ENCODE measurements around the gene ZNF3.

Gene ZNF3

DNA sequence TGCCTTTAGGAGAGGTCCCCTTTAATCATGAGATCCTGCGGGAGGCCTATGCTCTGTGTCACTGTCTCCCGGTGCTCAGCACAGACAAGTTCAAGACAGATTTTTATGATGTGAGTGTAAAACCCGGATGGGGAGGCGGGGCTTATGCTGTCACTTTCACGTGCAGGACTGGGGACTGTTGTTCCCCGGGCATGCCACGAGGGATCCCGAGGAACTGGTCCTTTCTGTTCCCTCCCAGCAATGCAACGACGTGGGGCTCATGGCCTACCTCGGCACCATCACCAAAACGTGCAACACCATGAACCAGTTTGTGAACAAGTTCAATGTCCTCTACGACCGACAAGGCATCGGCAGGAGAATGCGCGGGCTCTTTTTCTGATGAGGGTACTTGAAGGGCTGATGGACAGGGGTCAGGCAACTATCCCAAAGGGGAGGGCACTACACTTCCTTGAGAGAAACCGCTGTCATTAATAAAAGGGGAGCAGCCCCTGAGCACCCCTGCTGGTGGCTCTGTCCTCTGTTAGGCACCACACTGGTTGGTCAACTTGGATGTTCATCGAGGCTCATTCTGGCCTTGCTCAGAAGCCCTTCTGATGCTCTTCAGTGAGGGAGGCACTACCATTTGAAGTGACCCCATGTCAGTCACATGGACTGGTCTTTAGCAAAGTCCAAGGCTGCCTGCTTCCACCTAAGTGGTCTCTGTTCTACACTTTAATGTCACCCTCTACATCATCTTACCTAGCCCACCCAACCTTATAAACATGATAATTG is 10.1 kb upstream of the ZNF3 start:
- TF ChIP-seq L3MBTL2 (conservative IDR thresholded peaks at IDR 0.05) (0 out of 2 replicates have a peak, but pooled peaks have one; percentile 15), SUZ12 (IDR thresholded peaks at IDR 0.05) (no peak)
- POLR2A ChIA-PET, result interaction anchor here (1.0 to 3.9 kb wide), 5 partner anchors 10 to 172 kb away, joined by 3 to 100 read pairs (median 4); partner anchors contain the start of genes AP4M1 and MCM7
- DNase-seq (ENCODE audit: extremely low spot score), result no peak
- CTCF ChIA-PET, result no interaction called here

DNA sequence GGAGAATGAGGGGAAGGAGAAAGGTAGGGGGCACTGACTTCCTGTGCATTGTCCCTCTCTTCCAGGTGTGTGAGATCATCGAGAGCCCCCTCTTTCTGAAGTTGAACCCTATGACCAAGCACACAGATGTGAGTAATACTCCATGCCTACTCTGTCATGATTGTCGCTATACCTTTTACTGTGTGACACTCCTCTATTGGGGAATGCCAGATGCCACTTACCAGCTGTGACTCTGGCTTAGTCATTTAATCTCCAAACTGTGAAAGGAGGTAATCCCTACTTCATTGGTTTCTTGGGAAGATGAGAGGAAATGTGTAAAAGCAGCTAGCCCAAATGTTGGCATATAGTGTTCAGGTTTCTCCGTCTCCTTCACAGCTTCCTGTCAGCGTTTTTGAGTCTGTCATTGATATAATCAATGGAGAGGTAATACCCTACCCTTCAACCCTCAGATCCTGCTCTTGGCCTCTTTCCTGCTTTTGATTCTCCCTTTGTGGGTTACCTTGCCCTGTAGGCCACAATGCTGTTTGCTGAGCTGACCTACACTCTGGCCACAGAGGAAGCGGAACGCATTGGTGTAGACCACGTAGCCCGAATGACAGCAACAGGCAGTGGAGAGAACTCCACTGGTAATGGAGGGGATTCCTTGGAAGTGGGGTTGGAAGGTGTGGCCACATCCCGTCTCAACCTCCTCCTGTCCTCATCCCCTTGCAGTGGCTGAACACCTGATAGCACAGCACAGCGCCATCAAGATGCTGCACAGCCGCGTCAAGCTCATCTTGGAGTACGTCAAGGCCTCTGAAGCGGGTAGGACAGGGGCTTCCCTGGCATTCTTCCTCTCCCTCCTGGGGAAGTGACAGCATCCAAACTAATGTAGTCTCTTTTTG is 9.2 kb upstream of the ZNF3 start:
- no peak for DNase-seq (ENCODE audit: extremely low spot score)
- TF ChIP-seq, protein P1, sequence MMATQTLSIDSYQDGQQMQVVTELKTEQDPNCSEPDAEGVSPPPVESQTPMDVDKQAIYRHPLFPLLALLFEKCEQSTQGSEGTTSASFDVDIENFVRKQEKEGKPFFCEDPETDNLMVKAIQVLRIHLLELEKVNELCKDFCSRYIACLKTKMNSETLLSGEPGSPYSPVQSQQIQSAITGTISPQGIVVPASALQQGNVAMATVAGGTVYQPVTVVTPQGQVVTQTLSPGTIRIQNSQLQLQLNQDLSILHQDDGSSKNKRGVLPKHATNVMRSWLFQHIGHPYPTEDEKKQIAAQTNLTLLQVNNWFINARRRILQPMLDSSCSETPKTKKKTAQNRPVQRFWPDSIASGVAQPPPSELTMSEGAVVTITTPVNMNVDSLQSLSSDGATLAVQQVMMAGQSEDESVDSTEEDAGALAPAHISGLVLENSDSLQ (IDR thresholded peaks at IDR 0.05), result no peak
- TF ChIP-seq NFRKB (IDR thresholded peaks at IDR 0.05), result no peak
- TF ChIP-seq SUZ12 (IDR thresholded peaks at IDR 0.05), result no peak
- POLR2A ChIA-PET, result interaction anchor here (1.0 to 3.9 kb wide), 6 partner anchors 11 to 173 kb away, joined by 3 to 100 read pairs (median 4); partner anchors contain the start of genes AP4M1 and MCM7
- CTCF ChIA-PET, result no interaction called here

DNA sequence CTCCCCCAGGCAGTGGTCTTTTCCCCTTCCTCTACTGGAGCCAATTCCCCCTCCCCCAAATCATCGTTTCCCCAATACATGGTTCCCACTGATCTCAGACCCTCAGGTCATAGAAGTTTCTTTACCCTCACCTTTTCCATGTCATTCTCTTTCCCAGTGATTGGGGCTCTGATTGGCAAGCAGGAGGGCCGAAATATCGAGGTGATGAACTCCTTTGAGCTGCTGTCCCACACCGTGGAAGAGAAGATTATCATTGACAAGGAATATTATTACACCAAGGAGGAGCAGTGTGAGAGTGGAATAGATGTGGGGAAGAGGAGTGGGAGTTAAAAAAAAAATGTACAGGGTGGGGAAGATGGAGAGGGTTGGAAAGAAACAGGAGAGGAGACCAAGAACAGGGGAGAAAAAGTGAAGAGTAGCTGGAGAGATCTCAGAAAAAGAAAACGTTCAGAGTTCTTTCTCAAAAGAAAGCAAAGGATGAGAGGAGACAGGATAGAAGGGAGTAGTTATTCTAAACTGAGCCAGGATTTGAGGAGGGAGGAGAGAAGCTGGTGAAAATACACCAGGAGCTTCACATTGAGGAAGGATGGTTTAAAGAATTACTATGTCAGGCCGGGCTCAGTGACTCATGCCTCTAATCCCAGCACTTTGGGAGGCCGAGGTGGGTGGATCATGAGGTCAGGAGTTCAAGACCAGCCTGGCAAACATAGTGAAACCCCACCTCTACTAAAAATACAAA is 8.1 kb upstream of the ZNF3 start:
- TF ChIP-seq HDGF (IDR thresholded peaks at IDR 0.05; ENCODE audit: borderline replicate concordance) (no peak), FOXA1 (IDR thresholded peaks at IDR 0.05) (no peak), SUZ12 (IDR thresholded peaks at IDR 0.05) (no peak)
- TF ChIP-seq, protein P1 (IDR thresholded peaks at IDR 0.05), result no peak
- POLR2A ChIA-PET, result interaction anchor here (0.6 to 3.9 kb wide), 6 partner anchors 12 to 338 kb away, joined by 3 to 100 read pairs (median 4); partner anchors contain the start of genes AP4M1, MBLAC1 and MCM7
- CTCF ChIA-PET, result interaction anchor here (0.6 kb wide), 1 partner anchor 12 kb away, joined by 3 read pairs; no protein-coding TSS in a partner anchor
- DNase-seq (ENCODE audit: extremely low spot score), result no peak

DNA sequence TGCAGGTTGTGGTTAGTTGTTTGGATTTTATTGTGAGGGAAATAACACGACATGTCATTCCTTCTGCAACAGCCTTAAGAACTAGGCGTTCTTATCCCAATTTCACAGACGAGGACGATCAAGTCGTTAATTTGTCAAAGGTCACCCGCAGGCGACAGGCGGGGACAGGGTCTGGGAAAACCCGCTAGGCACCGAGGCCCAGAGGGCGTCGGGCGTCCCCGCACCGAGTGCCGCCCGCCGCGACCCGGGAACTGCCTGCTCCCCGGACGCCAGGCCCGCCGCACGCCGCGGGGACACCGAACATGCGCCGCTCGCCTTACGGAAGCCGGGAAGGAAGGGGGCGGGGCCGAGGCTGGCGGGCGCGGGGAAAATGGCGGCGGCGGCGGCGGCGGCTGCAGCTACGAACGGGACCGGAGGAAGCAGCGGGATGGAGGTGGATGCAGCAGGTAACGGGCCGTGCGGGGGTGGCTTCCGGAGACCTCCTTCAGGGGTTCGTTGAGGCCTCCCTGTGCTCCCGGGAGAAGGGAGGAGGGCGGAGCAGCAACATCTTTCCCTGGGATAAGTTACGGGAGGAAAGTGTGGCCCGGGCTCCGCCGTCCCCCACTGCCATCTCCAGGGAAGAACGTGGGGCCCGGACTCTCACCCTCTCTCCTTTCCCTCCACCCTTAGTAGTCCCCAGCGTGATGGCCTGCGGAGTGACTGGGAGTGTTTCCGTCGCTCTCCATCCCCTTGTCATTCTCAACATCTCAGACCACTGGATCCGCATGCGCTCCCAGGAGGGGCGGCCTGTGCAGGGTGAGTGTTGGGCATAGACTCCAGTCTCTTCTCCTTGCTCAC is 7.3 kb upstream of the ZNF3 start, which contains the start of gene COPS6:
TSS of gene COPS6 (plus strand) at position 349 of the 837 bp plus-strand sequence. CDS start at position 371, 22 bp downstream.
- CTCF ChIA-PET, result no interaction called here
- DNase-seq (ENCODE audit: extremely low spot score), result peak; percentile 67
- TF ChIP-seq L3MBTL2 (conservative IDR thresholded peaks at IDR 0.05), result peak; percentile 85
- TF ChIP-seq TARDBP (IDR thresholded peaks at IDR 0.05), result no peak
- POLR2A ChIA-PET, result interaction anchor here (0.6 to 3.9 kb wide), 3 partner anchors 12 to 80 kb away, joined by 3 to 100 read pairs (median 4); partner anchors contain the start of genes AP4M1, GAL3ST4 and MCM7

DNA sequence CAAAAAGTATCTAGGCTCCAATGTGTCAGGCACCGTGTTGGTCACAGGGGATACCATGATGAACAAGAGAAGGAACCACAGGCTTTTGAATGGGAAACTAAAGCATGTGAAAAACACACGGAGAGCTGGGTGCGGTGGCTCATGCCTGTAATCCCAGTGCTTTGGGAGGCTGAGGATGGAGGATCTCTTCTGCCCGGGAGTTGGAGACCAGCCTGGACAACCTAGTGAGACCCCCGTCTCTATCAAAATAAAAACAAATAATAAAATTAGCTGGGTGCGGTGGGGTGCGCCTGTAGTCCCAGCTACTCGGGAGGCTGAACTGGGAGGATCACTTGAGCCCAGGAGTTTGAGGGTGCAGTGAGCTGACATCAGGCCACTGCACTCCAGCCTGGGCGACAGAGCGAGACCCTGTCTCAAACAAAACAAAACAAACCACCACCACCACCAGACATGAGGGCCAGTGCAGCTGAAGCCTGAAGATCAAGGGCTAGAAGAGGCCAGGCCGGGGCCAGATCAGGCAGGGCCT is 6.6 kb upstream of the ZNF3 start:
- no peak for TF ChIP-seq FOXA1 (IDR thresholded peaks at IDR 0.05)
- TF ChIP-seq NFRKB (IDR thresholded peaks at IDR 0.05), result no peak
- TF ChIP-seq LEF1 (IDR thresholded peaks at IDR 0.05; ENCODE audit: borderline replicate concordance), result no peak
- TF ChIP-seq BHLHE40 (IDR thresholded peaks at IDR 0.05; ENCODE audit: borderline replicate concordance), result no peak
- TF ChIP-seq ARNT (IDR thresholded peaks at IDR 0.05), result no peak
- no peak for TF ChIP-seq FOXK2 (IDR thresholded peaks at IDR 0.05)
- TF ChIP-seq CTBP1 (IDR thresholded peaks at IDR 0.05; ENCODE audit: borderline replicate concordance), result no peak
- TF ChIP-seq FOXM1 (IDR thresholded peaks at IDR 0.05; ENCODE audit: borderline replicate concordance), result no peak
- TF ChIP-seq SUZ12 (IDR thresholded peaks at IDR 0.05), result no peak
- TF ChIP-seq, protein P1 (IDR thresholded peaks at IDR 0.05), result no peak
- no peak for TF ChIP-seq SP1 (IDR thresholded peaks at IDR 0.05)
- no peak for TF ChIP-seq L3MBTL2 (conservative IDR thresholded peaks at IDR 0.05)
- no peak for TF ChIP-seq TARDBP (IDR thresholded peaks at IDR 0.05)
- no peak for TF ChIP-seq ELF4 (IDR thresholded peaks at IDR 0.05)
- TF ChIP-seq ZNF384 (IDR thresholded peaks at IDR 0.05), result no peak
- TF ChIP-seq HDGF (IDR thresholded peaks at IDR 0.05; ENCODE audit: borderline replicate concordance), result no peak
- POLR2A ChIA-PET, result interaction anchor here (0.6 to 3.9 kb wide), 2 partner anchors 13 to 81 kb away, joined by 3 to 100 read pairs; partner anchors contain the start of genes AP4M1, GAL3ST4 and MCM7
- no peak for DNase-seq (ENCODE audit: extremely low spot score)
- CTCF ChIA-PET, result no interaction called here
